Breast epithelium (tissue), 4 donors: ENCODE results near the gene MYF5. TPM values are rescaled to one million over a fixed set of nuclear protein-coding genes. Genes with fewer than 3 reads are reported as not detected.

Experiments used
- DNase-seq, 2 donors: peaks; one replicate each; pipeline ENCODE4 v3.0.0-alpha.2; 2019; ENCODE audit warnings: low spot score in 2 of 2
- H3K27ac ChIP-seq, 2 donors: fragments of 200-600 bp; sonication (generic) in 1 of 2; one replicate each; pipeline ENCODE4 v1.5.1; 2016 to 2019; ENCODE audit warnings: mild to moderate bottlenecking in 1 of 2
- H3K27me3 ChIP-seq, 2 donors: fragments of 200-600 bp; sonication (generic) in 1 of 2; one replicate each; pipeline versions ENCODE4 v1.5.1 to v1.6.0; 2017 to 2019; ENCODE audit warnings: control low read depth in 1 of 2, mild to moderate bottlenecking in 1 of 2
- H3K36me3 ChIP-seq: fragments of 200-600 bp; one replicate; pipeline ENCODE4 v1.5.1; 2019
- H3K4me1 ChIP-seq, 2 donors: fragments of 200-600 bp; sonication (generic); one replicate each; pipeline ENCODE4 v1.5.1; 2016 to 2019; ENCODE audit warnings: control low read depth in 1 of 2
- H3K4me3 ChIP-seq, 3 donors: fragments of 200-600 bp; sonication (generic); 1 replicate in 2 of 3; 2 replicates in 1 of 3; pipeline ENCODE4 v1.5.1; 2016 to 2019; ENCODE audit warnings: mild to moderate bottlenecking in 3 of 3, moderate library complexity in 2 of 3
- H3K9me3 ChIP-seq, 2 donors: fragments of 200-600 bp; sonication (generic) in 1 of 2; one replicate each; pipeline ENCODE4 v1.5.1; 2016 to 2019; ENCODE audit warnings: control low read depth in 1 of 2
- CTCF ChIP-seq, 3 donors: fragments of 450-650 bp; IDR thresholded peaks; one replicate each; pipeline ENCODE4 v1.5.1; 2016 to 2017; ENCODE audit warnings: antibody characterized with exemption in 3 of 3, mild to moderate bottlenecking in 3 of 3, moderate library complexity in 3 of 3
- POLR2A ChIP-seq: fragments of 450-650 bp; IDR thresholded peaks from one replicate; pipeline ENCODE4 v1.6.1; 2016; ENCODE audit warnings: antibody characterized with exemption, mild to moderate bottlenecking, moderate library complexity
- POLR2AphosphoS5 ChIP-seq, 3 donors: sonication (generic); formaldehyde crosslinking; IDR thresholded peaks; one replicate each; pipeline ENCODE4 v1.6.1; 2017; ENCODE audit warnings: antibody characterized with exemption in 3 of 3
- intact Hi-C: fragments of 100-400 bp; cut with DNase I; formaldehyde crosslinking; loops from one replicate; pipeline ENCODE4 v1.15.1; 2023; ENCODE audit warnings: low total_unique reads
- total RNA-seq, 3 donors: library from RNA; depleted of rRNA; stranded (reverse); fragments of >200 nt; gene quantifications; one replicate each; pipeline ENCODE4 v1.1.0, GENCODE V29; 2016

The MYF5 gene
- total RNA-seq, 3 donors from 2014 or later: not detected

- no peak overlapping the region for H3K27ac ChIP-seq
- intact Hi-C loops: no loop called here
- no peak for DNase-seq
- no peaks in the 10 kb centered on the region for H3K9me3 ChIP-seq
- H3K4me3 ChIP-seq: no peak overlapping the region
- no peak for TF ChIP-seq POLR2AphosphoS5 (IDR thresholded peaks at IDR 0.05)
- TF ChIP-seq CTCF (IDR thresholded peaks at IDR 0.05): no peak
- no peaks in the 10 kb centered on the region for H3K36me3 ChIP-seq
- H3K4me1 ChIP-seq: no peaks in the 10 kb centered on the region
- H3K27me3 ChIP-seq: peaks cover 0 to 35% of the 10 kb centered on the region in 2 donors
These were observed 4.8 kb upstream of the MYF5 start for GRCh38 chr12:80711866-80712265.

GRCh38 chr12:80712866-80713265 lies 3.8 kb upstream of the MYF5 start:
- no peaks in the 10 kb centered on the region for H3K4me1 ChIP-seq
- no peak for DNase-seq
- no peak overlapping the region for H3K4me3 ChIP-seq
- intact Hi-C loops: no loop called here
- peaks cover 0 to 33% of the 10 kb centered on the region in 2 donors for H3K27me3 ChIP-seq
- H3K9me3 ChIP-seq: no peaks in the 10 kb centered on the region
- H3K27ac ChIP-seq: no peak overlapping the region
- TF ChIP-seq POLR2AphosphoS5 (IDR thresholded peaks at IDR 0.05): no peak
- no peak for TF ChIP-seq CTCF (IDR thresholded peaks at IDR 0.05)
- no peaks in the 10 kb centered on the region for H3K36me3 ChIP-seq

- TF ChIP-seq POLR2AphosphoS5 (IDR thresholded peaks at IDR 0.05) (no peak), POLR2A (no peak), CTCF (IDR thresholded peaks at IDR 0.05) (no peak)
- H3K4me1 ChIP-seq: no peaks in the 10 kb centered on the region
- H3K27ac ChIP-seq: no peak overlapping the region
- H3K27me3 ChIP-seq: peaks cover 0 to 27% of the 10 kb centered on the region in 2 donors
- no peak overlapping the region for H3K4me3 ChIP-seq
- no peak for DNase-seq
- no peaks in the 10 kb centered on the region for H3K9me3 ChIP-seq
- no peaks in the 10 kb centered on the region for H3K36me3 ChIP-seq
- intact Hi-C loops: no loop called here
These were observed 3.3 kb upstream of the MYF5 start for GRCh38 chr12:80713419-80713818.

- Histone ChIP-seq H3K27me3 (peaks cover 0 to 21% of the 10 kb centered on the region in 2 donors), H3K27ac (no peak overlapping the region), H3K9me3 (no peaks in the 10 kb centered on the region), H3K4me3 (no peak overlapping the region), H3K4me1 (no peaks in the 10 kb centered on the region), H3K36me3 (no peaks in the 10 kb centered on the region)
- TF ChIP-seq POLR2AphosphoS5 (IDR thresholded peaks at IDR 0.05): no peak
- no peak for TF ChIP-seq CTCF (IDR thresholded peaks at IDR 0.05)
- TF ChIP-seq POLR2A: no peak
- intact Hi-C loops: no loop called here
- DNase-seq: no peak
These were observed 2.7 kb upstream of the MYF5 start for GRCh38 chr12:80714055-80714454.

GRCh38 chr12:80714846-80715245 lies 1.9 kb upstream of the MYF5 start:
- Histone ChIP-seq H3K27me3 (peaks cover 0 to 20% of the 10 kb centered on the region in 2 donors), H3K27ac (no peak overlapping the region), H3K36me3 (no peaks in the 10 kb centered on the region), H3K9me3 (no peaks in the 10 kb centered on the region), H3K4me3 (no peak overlapping the region), H3K4me1 (no peaks in the 10 kb centered on the region)
- TF ChIP-seq CTCF (IDR thresholded peaks at IDR 0.05): no peak
- no peak for TF ChIP-seq POLR2A
- TF ChIP-seq POLR2AphosphoS5 (IDR thresholded peaks at IDR 0.05): no peak
- DNase-seq: no peak
- intact Hi-C loops: no loop called here
